Loucy (cell line): ENCODE measurements around the gene DMBT1.

Experiments
- H2AFZ ChIP-seq: fragments of 200-600 bp; sonication (generic); 2 replicates; pipeline ENCODE4 v1.6.0; 2016; ENCODE audit warnings: antibody characterized with exemption, mild to moderate bottlenecking, low read length, moderate library complexity
- H3F3A ChIP-seq: fragments of 200-600 bp; 2 replicates; pipeline ENCODE4 v1.6.0; 2016; ENCODE audit warnings: antibody characterized with exemption, low read depth, mild to moderate bottlenecking
- H3K27me3 ChIP-seq: fragments of 200-600 bp; sonication (generic); 2 replicates; pipeline ENCODE4 v1.6.1; 2014; ENCODE audit warnings: low read length, mild to moderate bottlenecking; ENCODE audit not compliant: insufficient read depth, poor library complexity, severe bottlenecking
- H3K36me3 ChIP-seq: fragments of 200-600 bp; sonication (generic); 2 replicates; pipeline ENCODE4 v1.6.1; 2016; ENCODE audit warnings: low read length; ENCODE audit not compliant: insufficient read depth
- H3K4me1 ChIP-seq: fragments of 200-600 bp; sonication (generic); 2 replicates; pipeline ENCODE4 v1.5.1; 2014; ENCODE audit warnings: low read length, mild to moderate bottlenecking; ENCODE audit not compliant: insufficient read depth, poor library complexity, severe bottlenecking
- H3K4me2 ChIP-seq: fragments of 200-600 bp; sonication (generic); 2 replicates; pipeline ENCODE4 v1.6.0; 2014; ENCODE audit warnings: antibody characterized with exemption, low read length, low read depth, mild to moderate bottlenecking; ENCODE audit not compliant: poor library complexity, severe bottlenecking
- H3K4me3 ChIP-seq: fragments of 200-600 bp; sonication (generic); 2 replicates; pipeline ENCODE4 v1.5.1; 2014; ENCODE audit warnings: low read length, mild to moderate bottlenecking, mixed read lengths; ENCODE audit not compliant: poor library complexity, severe bottlenecking
- H3K79me2 ChIP-seq: fragments of 200-600 bp; sonication (generic); 2 replicates; pipeline ENCODE4 v1.6.1; 2014; ENCODE audit warnings: low read length; ENCODE audit not compliant: insufficient read depth
- H3K9ac ChIP-seq: fragments of 200-600 bp; sonication (generic); 2 replicates; pipeline ENCODE4 v1.6.0; 2014; ENCODE audit warnings: mild to moderate bottlenecking, low read depth, low read length, moderate library complexity; ENCODE audit not compliant: poor library complexity, severe bottlenecking
- H3K9me2 ChIP-seq: fragments of 200-600 bp; sonication (generic); replicated peaks from 2 replicates; pipeline ENCODE4 v1.6.1; 2016; ENCODE audit warnings: low read depth, low read length, mixed read lengths
- H3K9me3 ChIP-seq: fragments of 200-600 bp; sonication (generic); 2 replicates; pipeline ENCODE4 v1.6.1; 2014; ENCODE audit warnings: mild to moderate bottlenecking, antibody characterized with exemption, low read length, low read depth; ENCODE audit not compliant: insufficient read depth
- H4K20me1 ChIP-seq: fragments of 200-600 bp; sonication (generic); 2 replicates; pipeline ENCODE4 v1.6.0; 2014; ENCODE audit warnings: antibody characterized with exemption, low read length, mild to moderate bottlenecking; ENCODE audit not compliant: insufficient read depth, poor library complexity, severe bottlenecking
- EZH2phosphoT487 ChIP-seq: fragments of 200-600 bp; IDR thresholded peaks from 2 replicates; pipeline ENCODE4 v1.6.1; 2018; ENCODE audit warnings: antibody characterized with exemption, mild to moderate bottlenecking, moderate library complexity, borderline replicate concordance
- TF ChIP-seq, protein P1 (sequence below): fragments of 200-600 bp; sonication (generic); conservative IDR thresholded peaks from 2 replicates; pipeline ENCODE4 v1.5.1; 2014; ENCODE audit warnings: mild to moderate bottlenecking, antibody characterized with exemption, low read length

DMBT1 gene

DNA sequence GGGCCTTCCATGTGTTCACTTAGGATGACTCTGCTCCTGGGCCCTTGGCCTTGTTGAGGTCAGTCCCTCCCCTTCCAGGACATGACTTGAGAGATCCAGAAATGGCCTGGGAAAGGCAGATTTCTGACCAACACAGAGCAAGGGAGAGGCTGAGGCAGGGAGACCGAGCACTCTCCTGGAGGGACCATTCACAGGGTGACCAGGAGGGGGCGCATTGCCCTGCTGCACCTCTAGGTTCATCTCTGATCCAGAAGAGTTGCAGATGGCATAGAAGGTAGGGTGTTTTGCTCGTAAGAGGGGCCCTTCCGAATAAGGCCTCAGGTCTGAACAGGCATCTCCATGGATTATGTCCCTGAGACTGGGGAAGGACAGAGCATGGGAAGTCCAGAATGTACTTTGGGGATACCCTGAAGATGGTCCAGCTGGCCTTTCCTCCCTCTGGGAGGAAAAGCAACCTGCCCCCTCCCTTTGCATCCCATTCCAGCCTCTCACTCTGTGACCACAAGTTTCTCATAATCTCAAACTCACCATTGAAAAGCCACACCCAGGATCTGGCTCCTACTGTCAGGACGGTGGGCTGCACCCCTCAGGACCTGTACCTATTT is 6.6 kb downstream of the DMBT1 start:
- no peaks in the 10 kb centered on the region for H3K79me2 ChIP-seq
- no peaks in the 10 kb centered on the region for H3K9me2 ChIP-seq
- no peak overlapping the region for H3K4me2 ChIP-seq
- H3K36me3 ChIP-seq: no peaks in the 10 kb centered on the region
- no peaks in the 10 kb centered on the region for H3F3A ChIP-seq
- no peaks in the 10 kb centered on the region for H3K27me3 ChIP-seq
- H4K20me1 ChIP-seq: no peaks in the 10 kb centered on the region
- no peaks in the 10 kb centered on the region for H3K9me3 ChIP-seq
- H2AFZ ChIP-seq: no peak overlapping the region
- H3K4me3 ChIP-seq: no peak overlapping the region
- TF ChIP-seq, protein P1, sequence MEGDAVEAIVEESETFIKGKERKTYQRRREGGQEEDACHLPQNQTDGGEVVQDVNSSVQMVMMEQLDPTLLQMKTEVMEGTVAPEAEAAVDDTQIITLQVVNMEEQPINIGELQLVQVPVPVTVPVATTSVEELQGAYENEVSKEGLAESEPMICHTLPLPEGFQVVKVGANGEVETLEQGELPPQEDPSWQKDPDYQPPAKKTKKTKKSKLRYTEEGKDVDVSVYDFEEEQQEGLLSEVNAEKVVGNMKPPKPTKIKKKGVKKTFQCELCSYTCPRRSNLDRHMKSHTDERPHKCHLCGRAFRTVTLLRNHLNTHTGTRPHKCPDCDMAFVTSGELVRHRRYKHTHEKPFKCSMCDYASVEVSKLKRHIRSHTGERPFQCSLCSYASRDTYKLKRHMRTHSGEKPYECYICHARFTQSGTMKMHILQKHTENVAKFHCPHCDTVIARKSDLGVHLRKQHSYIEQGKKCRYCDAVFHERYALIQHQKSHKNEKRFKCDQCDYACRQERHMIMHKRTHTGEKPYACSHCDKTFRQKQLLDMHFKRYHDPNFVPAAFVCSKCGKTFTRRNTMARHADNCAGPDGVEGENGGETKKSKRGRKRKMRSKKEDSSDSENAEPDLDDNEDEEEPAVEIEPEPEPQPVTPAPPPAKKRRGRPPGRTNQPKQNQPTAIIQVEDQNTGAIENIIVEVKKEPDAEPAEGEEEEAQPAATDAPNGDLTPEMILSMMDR: peak; percentile 77
- TF ChIP-seq EZH2phosphoT487: no peak
- H3K4me1 ChIP-seq: peaks cover 11% of the 10 kb centered on the region
- H3K9ac ChIP-seq: no peak overlapping the region

DNA sequence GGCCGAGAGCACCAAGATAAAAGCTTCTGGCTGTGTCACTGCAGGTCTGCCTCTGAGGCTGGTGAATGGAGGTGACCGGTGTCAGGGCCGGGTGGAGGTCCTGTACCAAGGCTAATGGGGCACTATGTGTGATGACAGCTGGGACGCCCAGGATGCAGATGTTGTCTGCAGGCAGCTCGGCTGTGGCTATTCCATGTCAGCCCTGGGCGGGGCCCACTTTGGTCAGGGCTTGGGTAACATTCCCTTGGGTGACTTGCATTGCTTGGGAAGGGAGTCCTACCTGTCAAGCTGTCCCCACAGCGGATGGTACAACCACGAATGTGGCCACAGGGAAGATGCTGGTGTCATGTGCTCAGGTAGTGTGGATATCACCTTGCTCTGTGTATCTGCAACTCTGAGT is 8.0 kb downstream of the DMBT1 start:
- Histone ChIP-seq H3K9me2 (no peaks in the 10 kb centered on the region), H3K9ac (no peak overlapping the region), H3K9me3 (no peaks in the 10 kb centered on the region), H3F3A (no peaks in the 10 kb centered on the region), H3K36me3 (no peaks in the 10 kb centered on the region), H2AFZ (no peak overlapping the region), H3K4me1 (no peaks in the 10 kb centered on the region), H3K4me2 (no peak overlapping the region), H3K4me3 (no peak overlapping the region), H4K20me1 (no peaks in the 10 kb centered on the region), H3K79me2 (no peaks in the 10 kb centered on the region), H3K27me3 (no peaks in the 10 kb centered on the region)
- TF ChIP-seq, protein P1: no peak
- TF ChIP-seq EZH2phosphoT487: no peak

DNA sequence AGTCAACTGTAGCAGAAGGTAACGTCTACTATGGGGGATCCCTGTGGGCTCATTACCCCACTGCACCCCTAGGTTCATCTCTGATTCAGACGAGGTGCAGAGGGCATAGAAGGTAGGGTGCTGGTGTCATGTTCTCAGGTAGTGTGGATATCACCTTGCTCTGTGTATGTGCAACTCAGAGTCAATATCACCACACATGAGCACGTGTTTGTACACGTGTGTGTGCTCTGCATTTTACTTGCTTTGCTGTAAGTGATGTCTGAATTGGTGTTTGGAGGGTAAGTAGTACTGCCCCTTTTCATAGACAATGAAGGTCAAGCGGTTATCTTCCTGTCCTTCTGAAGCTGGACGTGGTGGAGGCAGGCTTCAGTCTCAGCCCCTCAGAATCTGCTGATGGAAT is 10.4 kb downstream of the DMBT1 start:
- no peaks in the 10 kb centered on the region for H3K79me2 ChIP-seq
- H3K4me2 ChIP-seq: no peak overlapping the region
- H3K36me3 ChIP-seq: no peaks in the 10 kb centered on the region
- no peak overlapping the region for H2AFZ ChIP-seq
- no peaks in the 10 kb centered on the region for H3K9me2 ChIP-seq
- TF ChIP-seq EZH2phosphoT487: no peak
- TF ChIP-seq, protein P1: no peak
- H3K9ac ChIP-seq: no peak overlapping the region
- no peaks in the 10 kb centered on the region for H3F3A ChIP-seq
- no peaks in the 10 kb centered on the region for H3K27me3 ChIP-seq
- H3K4me3 ChIP-seq: no peak overlapping the region
- H4K20me1 ChIP-seq: no peaks in the 10 kb centered on the region
- peaks cover 5% of the 10 kb centered on the region; the same call in 1 of the 2 replicates for H3K9me3 ChIP-seq
- H3K4me1 ChIP-seq: no peaks in the 10 kb centered on the region
